SK-N-SH treated with all-trans-retinoic acid at 6 μM for 48 hours (cell line): ENCODE results near the gene LTK.

Experiments
- ARNTL ChIP-seq: fragments of 450-650 bp; formaldehyde crosslinking; IDR thresholded peaks from 2 replicates; pipeline ENCODE4 v1.5.0; 2020; ENCODE audit warnings: low read depth, mild to moderate bottlenecking, moderate library complexity, borderline replicate concordance
- BACH2 ChIP-seq: fragments of 250-450 bp; sonication (Bioruptor Pico); IDR thresholded peaks from 2 replicates; pipeline ENCODE4 v1.9.0; 2021; ENCODE audit warnings: mild to moderate bottlenecking, borderline replicate concordance
- CSDC2 ChIP-seq: fragments of 250-450 bp; sonication (Bioruptor Pico); IDR thresholded peaks from 2 replicates; pipeline ENCODE4 v1.5.0; 2020; ENCODE audit warnings: mild to moderate bottlenecking, moderate library complexity
- GLIS3 ChIP-seq: fragments of 250-450 bp; sonication (Bioruptor Pico); IDR thresholded peaks from 2 replicates; pipeline ENCODE4 v1.5.0; 2020; ENCODE audit warnings: mild to moderate bottlenecking, moderate library complexity
- ISL1 ChIP-seq: fragments of 250-450 bp; sonication (Bioruptor Pico); IDR thresholded peaks from 2 replicates; pipeline ENCODE4 v2.1.2; 2022; ENCODE audit warnings: mild to moderate bottlenecking, moderate library complexity
- RARB ChIP-seq: fragments of 250-450 bp; sonication (Bioruptor Pico); IDR thresholded peaks from 2 replicates; pipeline ENCODE4 v1.8.0; 2021; ENCODE audit warnings: mild to moderate bottlenecking, moderate library complexity
- TOX ChIP-seq: fragments of 250-450 bp; sonication (Bioruptor Pico); IDR thresholded peaks from 2 replicates; pipeline ENCODE4 v1.8.0; 2021; ENCODE audit warnings: mild to moderate bottlenecking, moderate library complexity, borderline replicate concordance
- ZC3H10 ChIP-seq: fragments of 250-450 bp; sonication (Bioruptor Pico); IDR thresholded peaks from 2 replicates; pipeline ENCODE4 v1.5.1; 2021; ENCODE audit warnings: mild to moderate bottlenecking, moderate library complexity
- ZFP3 ChIP-seq: fragments of 250-450 bp; sonication (Bioruptor Pico); IDR thresholded peaks from 2 replicates; pipeline ENCODE4 v1.5.0; 2020; ENCODE audit warnings: mild to moderate bottlenecking, moderate library complexity
- ZFP30 ChIP-seq: fragments of 450-650 bp; formaldehyde crosslinking; IDR thresholded peaks from 2 replicates; pipeline ENCODE4 v1.5.0; 2022; ENCODE audit warnings: mild to moderate bottlenecking, moderate library complexity
- ZNF565 ChIP-seq: fragments of 450-650 bp; formaldehyde crosslinking; conservative IDR thresholded peaks from 2 replicates; pipeline ENCODE4 v1.5.0; 2020; ENCODE audit warnings: low read depth, mild to moderate bottlenecking, moderate library complexity
- TF ChIP-seq, protein P1 (sequence below): fragments of 250-450 bp; sonication (Bioruptor Pico); IDR thresholded peaks from 2 replicates; pipeline ENCODE4 v1.8.0; 2020; ENCODE audit warnings: mild to moderate bottlenecking, moderate library complexity, borderline replicate concordance
- TF ChIP-seq, protein P2 (sequence below): fragments of 250-450 bp; sonication (Bioruptor Pico); IDR thresholded peaks from 2 replicates; pipeline ENCODE4 v1.5.0; 2020; ENCODE audit warnings: mild to moderate bottlenecking, moderate library complexity

GRCh38 chr15:41507820-41508290 is 5.8 kb downstream of the LTK start:
- no peak for TF ChIP-seq ZC3H10 (CRISPR knock-in tag)
- no peak for TF ChIP-seq BACH2 (CRISPR knock-in tag)
- no peak for TF ChIP-seq GLIS3 (CRISPR knock-in tag)
- no peak for TF ChIP-seq ISL1 (CRISPR knock-in tag)
- no peak for TF ChIP-seq TOX
- no peak for TF ChIP-seq CSDC2 (CRISPR knock-in tag)
- TF ChIP-seq, protein P1, sequence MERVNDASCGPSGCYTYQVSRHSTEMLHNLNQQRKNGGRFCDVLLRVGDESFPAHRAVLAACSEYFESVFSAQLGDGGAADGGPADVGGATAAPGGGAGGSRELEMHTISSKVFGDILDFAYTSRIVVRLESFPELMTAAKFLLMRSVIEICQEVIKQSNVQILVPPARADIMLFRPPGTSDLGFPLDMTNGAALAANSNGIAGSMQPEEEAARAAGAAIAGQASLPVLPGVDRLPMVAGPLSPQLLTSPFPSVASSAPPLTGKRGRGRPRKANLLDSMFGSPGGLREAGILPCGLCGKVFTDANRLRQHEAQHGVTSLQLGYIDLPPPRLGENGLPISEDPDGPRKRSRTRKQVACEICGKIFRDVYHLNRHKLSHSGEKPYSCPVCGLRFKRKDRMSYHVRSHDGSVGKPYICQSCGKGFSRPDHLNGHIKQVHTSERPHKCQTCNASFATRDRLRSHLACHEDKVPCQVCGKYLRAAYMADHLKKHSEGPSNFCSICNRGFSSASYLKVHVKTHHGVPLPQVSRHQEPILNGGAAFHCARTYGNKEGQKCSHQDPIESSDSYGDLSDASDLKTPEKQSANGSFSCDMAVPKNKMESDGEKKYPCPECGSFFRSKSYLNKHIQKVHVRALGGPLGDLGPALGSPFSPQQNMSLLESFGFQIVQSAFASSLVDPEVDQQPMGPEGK (CRISPR knock-in tag): no peak
- no peak for TF ChIP-seq ZFP30 (CRISPR knock-in tag)
- TF ChIP-seq RARB (CRISPR knock-in tag): no peak
- no peak for TF ChIP-seq ZNF565 (CRISPR knock-in tag)
- TF ChIP-seq ZFP3: no peak
- TF ChIP-seq, protein P2, sequence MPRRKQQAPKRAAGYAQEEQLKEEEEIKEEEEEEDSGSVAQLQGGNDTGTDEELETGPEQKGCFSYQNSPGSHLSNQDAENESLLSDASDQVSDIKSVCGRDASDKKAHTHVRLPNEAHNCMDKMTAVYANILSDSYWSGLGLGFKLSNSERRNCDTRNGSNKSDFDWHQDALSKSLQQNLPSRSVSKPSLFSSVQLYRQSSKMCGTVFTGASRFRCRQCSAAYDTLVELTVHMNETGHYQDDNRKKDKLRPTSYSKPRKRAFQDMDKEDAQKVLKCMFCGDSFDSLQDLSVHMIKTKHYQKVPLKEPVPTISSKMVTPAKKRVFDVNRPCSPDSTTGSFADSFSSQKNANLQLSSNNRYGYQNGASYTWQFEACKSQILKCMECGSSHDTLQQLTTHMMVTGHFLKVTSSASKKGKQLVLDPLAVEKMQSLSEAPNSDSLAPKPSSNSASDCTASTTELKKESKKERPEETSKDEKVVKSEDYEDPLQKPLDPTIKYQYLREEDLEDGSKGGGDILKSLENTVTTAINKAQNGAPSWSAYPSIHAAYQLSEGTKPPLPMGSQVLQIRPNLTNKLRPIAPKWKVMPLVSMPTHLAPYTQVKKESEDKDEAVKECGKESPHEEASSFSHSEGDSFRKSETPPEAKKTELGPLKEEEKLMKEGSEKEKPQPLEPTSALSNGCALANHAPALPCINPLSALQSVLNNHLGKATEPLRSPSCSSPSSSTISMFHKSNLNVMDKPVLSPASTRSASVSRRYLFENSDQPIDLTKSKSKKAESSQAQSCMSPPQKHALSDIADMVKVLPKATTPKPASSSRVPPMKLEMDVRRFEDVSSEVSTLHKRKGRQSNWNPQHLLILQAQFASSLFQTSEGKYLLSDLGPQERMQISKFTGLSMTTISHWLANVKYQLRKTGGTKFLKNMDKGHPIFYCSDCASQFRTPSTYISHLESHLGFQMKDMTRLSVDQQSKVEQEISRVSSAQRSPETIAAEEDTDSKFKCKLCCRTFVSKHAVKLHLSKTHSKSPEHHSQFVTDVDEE (CRISPR knock-in tag): no peak
- no peak for TF ChIP-seq ARNTL
